GM21367 (cell line): ENCODE results near the gene PAPSS2.
"Not testable (repeated sequence)": the region's sequence is repeated elsewhere in the genome, so short reads cannot be mapped to it uniquely, and the experiment has no call there.

Experiments
- ATAC-seq: cut with Tn5 transposase; IDR thresholded peaks from one replicate; pipeline ENCODE4 v1.9.1; 2021; ENCODE audit not compliant: unreplicated experiment

The PAPSS2 gene

GRCh38 chr10:87702260-87702972 is 42.7 kb downstream of the PAPSS2 start:
- ATAC-seq = no peak

- ATAC-seq = no peak
These were observed 43.3 kb downstream of the PAPSS2 start for GRCh38 chr10:87702973-87703294.

DNA sequence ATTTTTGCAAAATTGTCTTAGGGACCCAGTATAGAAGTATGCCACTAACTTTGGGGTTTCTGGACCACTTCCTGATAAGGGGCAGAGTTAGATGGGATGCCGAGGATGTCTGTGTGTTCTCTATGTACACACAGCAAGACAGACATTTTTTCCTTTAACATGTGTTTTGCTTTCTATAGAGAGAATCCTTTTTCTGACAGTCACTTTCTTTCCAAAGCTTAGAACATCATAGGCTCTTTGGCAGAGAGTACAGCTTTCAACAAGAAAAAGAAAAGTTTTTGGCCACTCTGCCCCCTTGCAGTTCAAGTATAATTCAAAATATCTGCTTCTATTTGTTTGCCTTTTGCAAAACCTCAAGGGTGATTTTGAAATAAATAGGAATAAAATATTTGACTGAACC is 44.1 kb downstream of the PAPSS2 start:
- no peak for ATAC-seq

GRCh38 chr10:87705339-87705738 is 45.7 kb downstream of the PAPSS2 start:
- ATAC-seq = no peak

- ATAC-seq = no peak
These were observed 47.1 kb downstream of the PAPSS2 start for GRCh38 chr10:87706731-87707130.

GRCh38 chr10:87707254-87707653 is 47.6 kb downstream of the PAPSS2 start:
- ATAC-seq = no peak

DNA sequence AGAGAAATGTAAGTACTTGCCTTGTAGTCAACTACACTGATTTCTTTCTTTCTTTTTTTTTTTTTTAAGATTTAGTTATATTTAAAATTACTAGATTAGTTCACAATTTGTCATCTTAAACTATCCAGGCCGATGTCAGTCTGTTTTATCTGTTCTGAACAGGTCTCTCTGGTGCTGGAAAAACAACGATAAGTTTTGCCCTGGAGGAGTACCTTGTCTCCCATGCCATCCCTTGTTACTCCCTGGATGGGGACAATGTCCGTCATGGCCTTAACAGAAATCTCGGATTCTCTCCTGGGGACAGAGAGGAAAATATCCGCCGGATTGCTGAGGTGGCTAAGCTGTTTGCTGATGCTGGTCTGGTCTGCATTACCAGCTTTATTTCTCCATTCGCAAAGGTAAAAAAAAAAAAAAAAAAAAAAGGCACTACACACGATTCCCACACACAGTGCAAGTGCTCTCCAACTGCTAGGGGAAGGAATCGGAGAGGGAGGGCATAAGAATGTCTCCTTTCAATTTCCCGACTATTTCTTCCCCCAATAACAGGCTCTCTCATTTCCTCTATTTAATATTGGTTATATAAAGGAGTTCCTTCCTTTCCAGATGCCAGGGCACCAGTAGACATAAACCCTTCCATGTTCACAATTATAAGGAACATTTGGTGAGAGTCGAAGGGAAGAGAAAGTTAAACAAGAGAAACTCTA is 53.4 kb downstream of the PAPSS2 start:
- ATAC-seq = no peak

DNA sequence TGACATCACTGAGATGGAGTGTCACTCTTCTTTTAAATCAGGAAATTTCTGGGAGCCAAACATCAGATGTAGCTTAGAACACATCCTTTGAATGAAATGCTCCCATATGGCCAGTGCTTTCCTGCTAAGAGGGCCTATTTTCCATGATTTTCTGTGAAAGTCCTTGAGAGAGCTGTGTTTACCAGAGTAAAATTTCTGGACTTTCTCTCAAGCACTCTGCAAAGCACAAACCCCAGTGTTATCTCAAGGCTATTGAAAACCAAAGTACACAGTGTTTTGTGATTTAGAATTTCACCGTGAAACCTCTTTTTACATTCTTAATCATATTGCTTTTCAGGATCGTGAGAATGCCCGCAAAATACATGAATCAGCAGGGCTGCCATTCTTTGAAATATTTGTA is 54.0 kb downstream of the PAPSS2 start:
- ATAC-seq = no peak

- no peak for ATAC-seq
These were observed 56.1 kb downstream of the PAPSS2 start for GRCh38 chr10:87715552-87716347.

DNA sequence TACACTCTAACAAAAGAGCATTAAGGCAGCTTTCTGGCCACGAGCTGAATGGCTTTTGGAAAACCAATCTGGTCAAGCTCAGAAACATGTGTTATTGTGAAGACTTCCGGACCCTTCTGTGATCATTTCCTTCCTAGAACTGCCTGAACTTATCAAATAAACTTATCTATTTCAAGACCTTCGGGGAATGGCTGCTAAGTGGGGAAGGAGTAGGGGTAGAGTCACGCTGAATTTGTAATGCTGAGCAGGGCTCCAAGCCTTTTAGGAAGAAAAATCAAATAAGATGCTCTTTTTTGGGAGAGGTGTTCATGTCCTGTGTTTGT is 56.6 kb downstream of the PAPSS2 start:
- no peak for ATAC-seq

GRCh38 chr10:87720665-87721064 is 61.0 kb downstream of the PAPSS2 start:
- ATAC-seq = no peak

DNA sequence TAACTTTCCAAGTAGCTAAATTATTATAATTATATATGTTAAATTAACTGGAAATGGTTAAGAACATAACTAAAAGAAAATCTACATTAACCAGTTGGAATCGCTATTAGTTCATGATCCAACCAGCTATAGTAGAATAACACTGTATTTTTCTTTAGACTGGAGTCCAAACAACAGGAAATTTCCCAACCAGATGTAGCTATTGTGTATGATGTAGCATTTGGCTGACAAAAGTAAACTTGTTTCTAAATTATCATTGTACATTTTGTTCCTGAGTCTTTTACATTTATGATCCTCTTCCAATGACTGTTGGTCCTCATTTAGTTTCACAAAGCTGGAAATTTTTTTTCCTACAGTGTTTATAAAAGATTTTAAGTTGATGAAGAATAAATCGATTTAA is 62.1 kb downstream of the PAPSS2 start:
- ATAC-seq = no peak

DNA sequence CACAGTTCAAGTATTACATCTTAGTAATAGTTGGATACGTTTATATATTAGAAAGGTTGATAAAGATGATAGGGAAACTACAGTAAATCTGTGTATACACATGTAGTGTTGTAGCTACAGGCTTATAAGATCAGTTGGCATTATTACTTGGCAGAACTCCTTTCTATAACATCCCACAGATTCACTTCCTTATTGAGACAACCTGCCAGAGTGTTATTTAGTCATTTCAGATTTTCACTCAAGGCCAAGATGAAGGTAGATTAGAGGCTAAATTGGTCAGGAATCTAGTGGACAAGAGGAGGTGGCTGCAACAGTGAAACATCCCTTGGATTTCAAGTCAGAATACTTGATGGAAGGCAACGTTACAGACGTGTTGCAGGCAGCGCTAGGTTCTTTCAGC is 63.0 kb downstream of the PAPSS2 start:
- no peak for ATAC-seq

- no peak for ATAC-seq
These were observed 63.8 kb downstream of the PAPSS2 start for GRCh38 chr10:87723500-87723899.

DNA sequence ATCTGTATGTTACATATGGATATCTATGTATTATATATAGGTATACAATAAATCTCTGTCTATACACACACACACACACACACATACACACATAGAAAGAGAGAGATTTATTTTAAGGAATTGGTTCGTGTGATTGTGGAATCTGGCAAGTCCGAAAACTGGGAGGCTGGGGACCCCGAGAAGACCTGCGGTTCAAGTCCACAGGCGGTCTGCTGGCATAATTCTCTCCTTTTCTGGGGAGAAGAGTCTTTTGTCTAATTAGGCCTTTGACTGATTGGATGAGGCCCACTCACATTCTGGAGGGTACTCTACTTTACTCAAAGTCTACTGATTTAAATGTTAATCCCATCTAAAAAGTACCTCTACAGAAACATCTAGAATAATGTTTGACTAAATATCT is 65.1 kb downstream of the PAPSS2 start:
- no peak for ATAC-seq

- no peak for ATAC-seq
These were observed 70.3 kb downstream of the PAPSS2 start for GRCh38 chr10:87729940-87730339.

- ATAC-seq = no peak
These were observed 73.4 kb downstream of the PAPSS2 start for GRCh38 chr10:87733081-87733480.

DNA sequence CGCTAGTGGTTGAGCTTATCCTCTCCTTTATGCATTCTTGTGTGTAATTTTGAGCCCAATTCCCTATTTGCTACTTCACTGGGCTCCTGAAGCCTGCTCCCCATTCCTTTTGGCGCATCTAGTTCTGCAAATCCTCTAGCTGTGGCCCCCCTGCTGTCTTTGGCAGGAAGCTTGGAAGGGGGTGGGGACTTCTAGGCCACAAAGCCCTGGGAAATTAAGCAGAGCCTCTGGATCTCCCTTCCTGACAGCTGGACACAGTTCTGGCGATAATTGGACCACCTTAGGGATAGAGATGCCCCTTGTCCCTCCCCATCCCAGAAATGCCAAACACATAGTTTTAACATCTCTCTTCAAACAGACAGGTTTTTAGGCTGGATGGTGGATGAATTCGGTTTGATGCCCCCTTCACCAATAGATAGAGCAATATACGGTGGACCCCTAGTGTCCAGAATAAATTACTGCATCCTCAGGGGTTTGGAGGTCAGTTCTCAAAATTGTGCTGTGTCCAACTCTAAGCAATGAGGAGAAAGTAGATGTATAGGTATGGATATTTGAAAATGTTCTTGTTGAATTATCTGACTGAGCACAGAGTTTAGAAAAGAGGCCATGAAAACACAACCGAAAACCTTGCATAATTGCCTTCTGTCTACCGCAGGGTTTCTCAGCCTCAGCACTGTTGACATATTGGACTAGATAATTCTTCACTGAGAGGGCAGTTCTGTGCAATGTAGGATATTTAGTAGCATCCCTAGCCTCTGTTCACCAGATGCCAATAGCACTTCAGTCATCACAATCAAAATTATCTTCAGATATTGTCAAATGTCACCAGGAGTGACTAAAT is 75.5 kb downstream of the PAPSS2 start:
- no peak for ATAC-seq

- ATAC-seq = not testable (repeated sequence)
These were observed 78.6 kb downstream of the PAPSS2 start for GRCh38 chr10:87738253-87738652.

GRCh38 chr10:87739703-87740102 is 80.0 kb downstream of the PAPSS2 start:
- ATAC-seq = no peak

DNA sequence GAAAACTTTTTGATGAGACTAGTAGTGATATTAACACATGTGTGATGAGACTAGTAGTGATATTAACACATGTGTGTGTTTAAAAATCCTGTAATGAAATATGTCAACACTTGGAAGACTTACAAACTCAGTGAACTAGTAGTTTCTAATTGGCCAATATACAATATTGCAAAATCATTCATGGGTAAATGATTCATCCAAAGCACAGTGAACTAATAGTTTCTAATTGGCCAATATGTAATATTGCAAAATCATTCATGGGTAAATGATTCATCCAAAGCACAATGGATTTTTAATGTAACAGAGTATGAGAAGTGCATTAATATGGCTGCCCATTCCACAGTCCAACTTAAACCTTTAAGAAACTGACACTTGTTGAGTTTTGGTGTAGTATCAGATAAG is 80.6 kb downstream of the PAPSS2 start:
- ATAC-seq = no peak
